Stromal cell of bone marrow (primary cell): ENCODE measurements around the gene SBK2.
"Not testable (repeated sequence)": the region's sequence is repeated elsewhere in the genome, so short reads cannot be mapped to it uniquely, and the experiment has no call there.

Experiments
- DNase-seq: peaks from one replicate; pipeline ENCODE4 v3.0.0-alpha.2; 2012; ENCODE audit warnings: low read depth

The SBK2 gene

GRCh38 chr19:55502197-55502952 lies 34.6 kb downstream of the SBK2 start:
- no peak for DNase-seq

GRCh38 chr19:55500368-55500952 lies 36.5 kb downstream of the SBK2 start:
- DNase-seq = no peak

- DNase-seq = no peak
Measured at GRCh38 chr19:55498246-55498840, 38.6 kb downstream of the SBK2 start.

- DNase-seq = no peak
Measured at GRCh38 chr19:55497763-55498162, 39.2 kb downstream of the SBK2 start.

- DNase-seq = not testable (repeated sequence)
Measured at GRCh38 chr19:55496820-55497219, 40.1 kb downstream of the SBK2 start.

GRCh38 chr19:55495646-55496349 lies 41.1 kb downstream of the SBK2 start:
- no peak for DNase-seq

GRCh38 chr19:55494172-55494761 lies 42.7 kb downstream of the SBK2 start:
- peak; percentile 53 for DNase-seq

GRCh38 chr19:55493645-55494171 lies 43.2 kb downstream of the SBK2 start:
- no peak for DNase-seq

- DNase-seq = no peak
Measured at GRCh38 chr19:55493052-55493644, 43.8 kb downstream of the SBK2 start.

GRCh38 chr19:55492362-55492944 lies 44.5 kb downstream of the SBK2 start:
- no peak for DNase-seq

GRCh38 chr19:55491546-55492360 lies 45.2 kb downstream of the SBK2 start:
- no peak for DNase-seq

GRCh38 chr19:55490478-55491432 lies 46.2 kb downstream of the SBK2 start:
- DNase-seq = no peak

GRCh38 chr19:55489711-55490477 lies 47.0 kb downstream of the SBK2 start:
- DNase-seq = no peak

- DNase-seq = no peak
Measured at GRCh38 chr19:55488986-55489710, 47.8 kb downstream of the SBK2 start.

- DNase-seq = peak; percentile 38
Measured at GRCh38 chr19:55487924-55488687, 48.8 kb downstream of the SBK2 start, which contains the start of gene SSC5D. SSC5D (plus strand) TSS chr19:55488436; CDS start chr19:55488590, 154 bp downstream.

- DNase-seq = peak; percentile 95
Measured at GRCh38 chr19:55486971-55487923, 49.7 kb downstream of the SBK2 start.
